PC-3 (cell line): Measurements from ENCODE around the gene CRABP1. TPM values are rescaled to one million over a fixed set of nuclear protein-coding genes. Genes with fewer than 3 reads are reported as not detected.

ENCODE experiments used
- ATAC-seq: fragments of 200-7000 bp; cut with Tn5 transposase; 2 replicates; pipeline ENCODE4 v1.9.1; 2020; ENCODE audit warnings: mild to moderate bottlenecking, moderate library complexity
- BruUV-seq: library from RNA; stranded (reverse); fragments of 400-500 nt; replicated peaks from 2 replicates; lab custom pipeline; 2021; lab: Mats Ljungman, UMichigan
- CTCF ChIA-PET: fragments of 300-600 bp; sonication (Branson Sonifier 250); formaldehyde crosslinking; loops from one replicate; lab custom pipeline; 2022; ENCODE audit warnings: antibody characterized with exemption; lab: Charles Lee
- POLR2A ChIA-PET: fragments of 300-600 bp; sonication (Branson Sonifier 250); formaldehyde crosslinking; loops from one replicate; lab custom pipeline; 2022; ENCODE audit warnings: antibody characterized with exemption; ENCODE audit not compliant: unreplicated experiment; lab: Charles Lee
- DNase-seq: peaks from one replicate; pipeline ENCODE4 v3.0.0-alpha.2; 2015
- H2AFZ ChIP-seq: fragments of 300-600 bp; sonication (generic); 2 replicates; pipeline ENCODE4 v1.6.0; 2016; ENCODE audit warnings: antibody characterized with exemption, low read length
- H3F3A ChIP-seq: fragments of 300-600 bp; sonication (generic); one replicate; pipeline ENCODE4 v1.6.0; 2017; ENCODE audit warnings: antibody characterized with exemption, low read length, control low read depth, mild to moderate bottlenecking; ENCODE audit not compliant: unreplicated experiment
- H3K27ac ChIP-seq: fragments of 300-600 bp; sonication (generic); 2 replicates; pipeline ENCODE4 v1.5.1; 2016; ENCODE audit warnings: mild to moderate bottlenecking, low read length
- H3K27me3 ChIP-seq: fragments of 300-600 bp; sonication (generic); 2 replicates; pipeline ENCODE4 v1.6.1; 2016; ENCODE audit warnings: low read length, mixed read lengths
- H3K36me3 ChIP-seq: fragments of 300-600 bp; sonication (generic); 2 replicates; pipeline ENCODE4 v1.6.1; 2016; ENCODE audit warnings: low read depth, mixed run types, low read length, mixed read lengths
- H3K4me1 ChIP-seq: fragments of 300-600 bp; sonication (generic); 2 replicates; pipeline ENCODE4 v1.5.1; 2016; ENCODE audit warnings: low read length; ENCODE audit not compliant: insufficient read depth
- H3K4me2 ChIP-seq: fragments of 300-600 bp; sonication (generic); 2 replicates; pipeline ENCODE4 v1.6.0; 2016; ENCODE audit warnings: low read length
- H3K4me3 ChIP-seq: fragments of 300-600 bp; sonication (generic); 2 replicates; pipeline ENCODE4 v1.5.1; 2016; ENCODE audit warnings: mild to moderate bottlenecking, low read length, mixed read lengths
- H3K79me2 ChIP-seq: fragments of 300-600 bp; sonication (generic); 2 replicates; pipeline ENCODE4 v1.6.1; 2017; ENCODE audit warnings: low read length, mixed read lengths
- H3K9ac ChIP-seq: fragments of 300-600 bp; sonication (generic); 2 replicates; pipeline ENCODE4 v1.6.0; 2016; ENCODE audit warnings: mild to moderate bottlenecking, low read length
- H3K9me2 ChIP-seq: fragments of 300-600 bp; sonication (generic); replicated peaks from 2 replicates; pipeline ENCODE4 v1.6.1; 2016; ENCODE audit warnings: mixed run types, low read length, mixed read lengths
- H3K9me3 ChIP-seq: fragments of 300-600 bp; sonication (generic); 2 replicates; pipeline ENCODE4 v1.6.1; 2016; ENCODE audit warnings: low read length, mixed read lengths
- H4K20me1 ChIP-seq: fragments of 300-600 bp; sonication (generic); 2 replicates; pipeline ENCODE4 v1.6.1; 2016; ENCODE audit warnings: low read length, mixed read lengths
- CTCF ChIP-seq: fragments of 300-600 bp; sonication (generic); conservative IDR thresholded peaks from 2 replicates; pipeline ENCODE4 v1.5.1; 2017; ENCODE audit warnings: antibody characterized with exemption, low read depth, mild to moderate bottlenecking, low read length
- EZH2 ChIP-seq: fragments of 300-600 bp; sonication (generic); IDR thresholded peaks from one replicate; pipeline ENCODE4 v1.6.1; 2017; ENCODE audit warnings: antibody characterized with exemption, mild to moderate bottlenecking, low read length; ENCODE audit not compliant: unreplicated experiment
- EZH2phosphoT487 ChIP-seq: fragments of 300-600 bp; sonication (generic); IDR thresholded peaks from 2 replicates; pipeline ENCODE4 v1.6.1; 2018; ENCODE audit warnings: mild to moderate bottlenecking, antibody characterized with exemption, low read length, borderline replicate concordance
- intact Hi-C: fragments of 100-400 bp; cut with micrococcal nuclease; formaldehyde crosslinking; loops from 2 replicates; pipeline ENCODE4 v1.9.0; 2023
- total RNA-seq: library from RNA; depleted of rRNA; stranded (reverse); fragments of >200 nt; gene quantifications from 2 replicates; pipeline ENCODE4 v1.2.3, GENCODE V29; 2014

CRABP1 gene
- total RNA-seq, 1 experiment from 2014 or later, result not detected

- ChIA-PET POLR2A (no interaction called here), CTCF (no interaction called here)
- H3K27ac ChIP-seq, result no peak overlapping the region
- peaks cover 33% of the 10 kb centered on the region for H3K4me1 ChIP-seq
- peak overlapping the region; percentile 33; the same call in 1 of the 2 replicates for H3K4me2 ChIP-seq
- intact Hi-C loops, result no loop called here
- no peaks in the 10 kb centered on the region for H3F3A ChIP-seq
- H3K4me3 ChIP-seq, result no peak overlapping the region
- no peak for ATAC-seq
- H4K20me1 ChIP-seq, result no peaks in the 10 kb centered on the region
- no peak for DNase-seq
- H3K9ac ChIP-seq, result no peak overlapping the region
- H3K9me2 ChIP-seq, result no peaks in the 10 kb centered on the region
- peaks cover 31% of the 10 kb centered on the region for H3K79me2 ChIP-seq
- H3K9me3 ChIP-seq, result no peaks in the 10 kb centered on the region
- H3K27me3 ChIP-seq, result no peaks in the 10 kb centered on the region
- no peak overlapping the region for H2AFZ ChIP-seq
- no TSS peak for BruUV-seq
- no peaks in the 10 kb centered on the region for H3K36me3 ChIP-seq
- TF ChIP-seq CTCF (no peak), EZH2 (no peak), EZH2phosphoT487 (no peak)
Observed at GRCh38 chr15:78301326-78301725, 38.8 kb upstream of the CRABP1 start.

DNA sequence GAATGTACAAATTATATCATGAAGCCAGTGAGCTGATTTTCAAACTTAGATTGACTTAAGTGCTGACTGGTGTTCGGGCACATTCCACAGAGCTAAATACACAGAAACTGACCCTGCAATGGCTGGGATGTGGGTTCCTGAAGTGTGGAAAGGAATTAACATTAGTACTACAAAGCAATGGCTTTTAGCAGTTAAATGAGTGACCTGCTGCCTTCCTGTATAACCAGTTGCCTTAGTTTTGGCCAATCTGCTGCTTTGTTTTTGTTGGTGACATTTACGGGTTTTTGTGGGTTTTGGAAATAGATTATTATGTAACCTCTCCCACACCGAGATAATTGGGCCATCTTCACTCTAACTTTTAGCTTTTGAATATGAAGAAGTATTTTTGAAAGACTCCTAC is 38.3 kb upstream of the CRABP1 start:
- no peak for ATAC-seq
- POLR2A ChIA-PET, result no interaction called here
- H3K4me1 ChIP-seq, result peaks cover 33% of the 10 kb centered on the region

More for the DNA sequence above, 38.3 kb upstream of the CRABP1 start:
- H3K9ac ChIP-seq, result no peak overlapping the region
- no peak overlapping the region for H3K4me3 ChIP-seq
- peaks cover 26% of the 10 kb centered on the region for H3K79me2 ChIP-seq
- H3K36me3 ChIP-seq, result no peaks in the 10 kb centered on the region
- no peaks in the 10 kb centered on the region for H3K27me3 ChIP-seq
- 0 out of 2 replicates have a peak overlapping the region, but pooled peaks have one; percentile 29 for H2AFZ ChIP-seq
- H3K27ac ChIP-seq, result no peak overlapping the region; the same call in 1 of the 2 replicates
- TF ChIP-seq EZH2, result no peak
- no peak for TF ChIP-seq EZH2phosphoT487
- TF ChIP-seq CTCF, result no peak
- H4K20me1 ChIP-seq, result no peaks in the 10 kb centered on the region
- DNase-seq, result peak; percentile 31
- H3F3A ChIP-seq, result no peaks in the 10 kb centered on the region
- no TSS peak for BruUV-seq
- no peaks in the 10 kb centered on the region for H3K9me3 ChIP-seq
- peak overlapping the region; percentile 33; the same call in 1 of the 2 replicates for H3K4me2 ChIP-seq
- H3K9me2 ChIP-seq, result no peaks in the 10 kb centered on the region
- CTCF ChIA-PET, result no interaction called here
- intact Hi-C loops, result no loop called here
